AG09319 (cell line): ENCODE measurements around the gene PRSS23.

ENCODE experiments used
- DNase-seq: peaks from one replicate; pipeline ENCODE4 v3.0.0-alpha.2; 2010; ENCODE audit warnings: low read depth; ENCODE audit errors: extremely low read depth
- TF ChIP-seq, protein P1 (sequence below): IDR thresholded peaks from 2 replicates; pipeline ENCODE4 v1.5.1; 2011; ENCODE audit warnings: low read depth, mild to moderate bottlenecking, inconsistent platforms, low read length, moderate library complexity

The PRSS23 gene

DNA sequence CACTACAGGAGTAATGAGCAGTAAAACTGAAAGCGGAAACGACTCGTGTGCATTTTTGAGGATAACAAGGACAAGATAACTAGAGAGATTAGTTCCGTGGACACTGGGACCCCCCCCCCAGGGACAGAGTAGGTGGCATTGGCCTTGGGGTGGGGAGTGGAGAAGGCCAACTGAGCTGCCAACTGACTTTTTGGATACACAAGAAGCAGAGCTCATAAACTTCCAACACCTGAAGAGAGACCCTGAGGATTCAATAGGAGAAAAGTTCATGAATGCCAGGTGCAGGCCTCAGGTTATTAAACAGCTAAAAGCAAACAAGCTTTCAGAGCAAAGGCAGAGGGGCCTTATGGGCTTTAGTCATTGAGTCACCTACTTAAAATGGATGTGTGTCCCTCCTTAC lies 17.6 kb upstream of the PRSS23 start:
- DNase-seq = no peak
- TF ChIP-seq, protein P1, sequence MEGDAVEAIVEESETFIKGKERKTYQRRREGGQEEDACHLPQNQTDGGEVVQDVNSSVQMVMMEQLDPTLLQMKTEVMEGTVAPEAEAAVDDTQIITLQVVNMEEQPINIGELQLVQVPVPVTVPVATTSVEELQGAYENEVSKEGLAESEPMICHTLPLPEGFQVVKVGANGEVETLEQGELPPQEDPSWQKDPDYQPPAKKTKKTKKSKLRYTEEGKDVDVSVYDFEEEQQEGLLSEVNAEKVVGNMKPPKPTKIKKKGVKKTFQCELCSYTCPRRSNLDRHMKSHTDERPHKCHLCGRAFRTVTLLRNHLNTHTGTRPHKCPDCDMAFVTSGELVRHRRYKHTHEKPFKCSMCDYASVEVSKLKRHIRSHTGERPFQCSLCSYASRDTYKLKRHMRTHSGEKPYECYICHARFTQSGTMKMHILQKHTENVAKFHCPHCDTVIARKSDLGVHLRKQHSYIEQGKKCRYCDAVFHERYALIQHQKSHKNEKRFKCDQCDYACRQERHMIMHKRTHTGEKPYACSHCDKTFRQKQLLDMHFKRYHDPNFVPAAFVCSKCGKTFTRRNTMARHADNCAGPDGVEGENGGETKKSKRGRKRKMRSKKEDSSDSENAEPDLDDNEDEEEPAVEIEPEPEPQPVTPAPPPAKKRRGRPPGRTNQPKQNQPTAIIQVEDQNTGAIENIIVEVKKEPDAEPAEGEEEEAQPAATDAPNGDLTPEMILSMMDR = no peak

GRCh38 chr11:86783661-86784060 lies 16.7 kb upstream of the PRSS23 start:
- no peak for DNase-seq
- TF ChIP-seq, protein P1 = no peak; the same call in none of the 2 replicates

DNA sequence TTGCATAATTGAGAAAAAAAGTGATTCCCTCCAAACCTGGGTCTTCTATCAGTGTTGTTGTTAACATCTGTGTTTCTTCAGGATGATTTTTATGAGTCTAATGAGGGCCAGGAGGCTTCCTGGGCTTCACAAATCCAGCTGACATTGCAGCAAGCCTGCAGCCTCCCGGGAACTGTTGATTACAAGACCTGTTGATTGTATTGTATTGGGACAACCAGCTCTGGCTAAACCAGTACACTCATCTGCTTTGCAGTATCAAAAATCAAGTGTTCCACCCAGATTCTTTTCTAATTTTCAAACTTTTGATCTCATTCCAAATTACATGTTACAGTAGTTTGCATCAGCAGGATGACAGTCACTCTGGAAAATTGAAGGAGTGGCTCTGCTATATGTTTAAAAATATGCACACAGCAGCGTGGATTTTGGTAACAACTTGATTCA lies 16.1 kb upstream of the PRSS23 start:
- TF ChIP-seq, protein P1 = no peak
- no peak for DNase-seq

- TF ChIP-seq, protein P1 = no peak
- no peak for DNase-seq
Measured at GRCh38 chr11:86785576-86785975, 14.8 kb upstream of the PRSS23 start.

DNA sequence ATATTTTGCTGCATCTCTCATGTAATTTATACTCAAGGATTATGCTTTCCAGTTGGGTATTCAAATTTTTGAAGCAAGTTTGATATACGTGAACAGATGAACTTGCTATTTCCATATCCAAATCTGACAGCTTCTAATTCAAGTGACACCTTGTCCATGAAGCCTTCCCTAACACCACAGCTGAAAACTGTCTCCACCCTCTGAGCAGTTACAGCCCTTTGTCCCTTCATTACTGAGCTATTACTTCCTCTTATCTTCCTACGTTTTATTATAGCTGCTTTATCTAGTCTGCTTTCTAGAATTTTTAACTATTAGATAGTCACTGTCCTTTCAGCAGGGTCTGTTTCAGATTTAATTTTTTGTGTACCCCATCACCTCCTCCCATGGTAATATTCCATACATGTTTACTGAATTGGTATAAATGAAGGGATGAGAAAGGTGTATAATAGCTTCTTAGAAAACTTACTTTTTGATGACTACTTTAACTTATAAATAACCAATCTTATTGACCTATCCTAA lies 13.3 kb upstream of the PRSS23 start:
- DNase-seq = no peak
- TF ChIP-seq, protein P1 = no peak

GRCh38 chr11:86787656-86788055 lies 12.7 kb upstream of the PRSS23 start:
- TF ChIP-seq, protein P1 = no peak
- DNase-seq = no peak

DNA sequence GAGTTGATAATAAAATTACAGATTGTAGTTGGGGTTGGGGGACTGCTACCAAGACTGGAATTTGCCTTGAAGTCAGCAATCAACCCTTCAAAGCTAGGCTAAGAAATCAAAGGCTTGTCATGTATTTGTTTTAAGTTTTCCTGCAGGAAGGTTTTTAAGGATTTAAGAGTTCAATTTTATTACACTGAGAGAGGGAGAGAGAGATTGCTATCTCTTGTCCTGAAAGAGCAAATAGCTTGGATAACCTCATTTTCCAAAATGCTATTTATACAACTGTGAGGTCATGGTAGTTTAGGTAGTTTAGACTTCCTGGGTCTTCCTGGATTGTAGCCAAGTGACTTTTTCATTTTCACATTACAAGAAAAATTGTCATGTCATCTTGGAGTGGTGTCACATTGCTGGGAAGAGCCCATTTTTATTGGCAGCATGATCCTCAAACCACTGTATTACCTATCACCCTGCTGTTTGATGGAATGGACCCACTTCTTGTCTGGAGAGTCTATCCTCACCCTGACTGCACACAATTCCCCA lies 10.1 kb upstream of the PRSS23 start:
- no peak for DNase-seq
- TF ChIP-seq, protein P1 = no peak
